Astrocyte of the spinal cord (primary cell): ENCODE data around the gene UBE2J1.

ENCODE experiments used
- DNase-seq: peaks from one replicate; pipeline ENCODE4 v3.0.0; 2011; ENCODE audit warnings: low read depth, low spot score
- H3K4me3 ChIP-seq: 2 replicates; pipeline ENCODE4 v1.5.1; 2011; ENCODE audit warnings: low read depth, mild to moderate bottlenecking, low read length, moderate library complexity
- in situ Hi-C: cut with HindIII; loops from 2 replicates; pipeline ENCODE4 v1.10.0; 2017; ENCODE audit warnings: low sequenced_read_pairs
- TF ChIP-seq, protein P1 (sequence below): IDR thresholded peaks from 2 replicates; pipeline ENCODE4 v1.5.1; 2012; ENCODE audit warnings: low read depth, mild to moderate bottlenecking, low read length, inconsistent platforms

The UBE2J1 gene

GRCh38 chr6:89302936-89303335 is 49.6 kb downstream of the UBE2J1 start:
- in situ Hi-C loops: no loop called here
- H3K4me3 ChIP-seq: no peak overlapping the region
- no peak for DNase-seq
- TF ChIP-seq, protein P1, sequence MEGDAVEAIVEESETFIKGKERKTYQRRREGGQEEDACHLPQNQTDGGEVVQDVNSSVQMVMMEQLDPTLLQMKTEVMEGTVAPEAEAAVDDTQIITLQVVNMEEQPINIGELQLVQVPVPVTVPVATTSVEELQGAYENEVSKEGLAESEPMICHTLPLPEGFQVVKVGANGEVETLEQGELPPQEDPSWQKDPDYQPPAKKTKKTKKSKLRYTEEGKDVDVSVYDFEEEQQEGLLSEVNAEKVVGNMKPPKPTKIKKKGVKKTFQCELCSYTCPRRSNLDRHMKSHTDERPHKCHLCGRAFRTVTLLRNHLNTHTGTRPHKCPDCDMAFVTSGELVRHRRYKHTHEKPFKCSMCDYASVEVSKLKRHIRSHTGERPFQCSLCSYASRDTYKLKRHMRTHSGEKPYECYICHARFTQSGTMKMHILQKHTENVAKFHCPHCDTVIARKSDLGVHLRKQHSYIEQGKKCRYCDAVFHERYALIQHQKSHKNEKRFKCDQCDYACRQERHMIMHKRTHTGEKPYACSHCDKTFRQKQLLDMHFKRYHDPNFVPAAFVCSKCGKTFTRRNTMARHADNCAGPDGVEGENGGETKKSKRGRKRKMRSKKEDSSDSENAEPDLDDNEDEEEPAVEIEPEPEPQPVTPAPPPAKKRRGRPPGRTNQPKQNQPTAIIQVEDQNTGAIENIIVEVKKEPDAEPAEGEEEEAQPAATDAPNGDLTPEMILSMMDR: no peak

GRCh38 chr6:89302195-89302770 is 50.2 kb downstream of the UBE2J1 start:
- no peak overlapping the region for H3K4me3 ChIP-seq
- DNase-seq: no peak
- in situ Hi-C loops: no loop called here
- TF ChIP-seq, protein P1: no peak

GRCh38 chr6:89301586-89302194 is 50.8 kb downstream of the UBE2J1 start:
- in situ Hi-C loops: no loop called here
- H3K4me3 ChIP-seq: no peak overlapping the region
- no peak for DNase-seq
- TF ChIP-seq, protein P1: no peak

- no peak overlapping the region for H3K4me3 ChIP-seq
- no peak for DNase-seq
- in situ Hi-C loops: no loop called here
- TF ChIP-seq, protein P1: peak; percentile 17
Observed at GRCh38 chr6:89299466-89299850, 53.1 kb downstream of the UBE2J1 start.

DNA sequence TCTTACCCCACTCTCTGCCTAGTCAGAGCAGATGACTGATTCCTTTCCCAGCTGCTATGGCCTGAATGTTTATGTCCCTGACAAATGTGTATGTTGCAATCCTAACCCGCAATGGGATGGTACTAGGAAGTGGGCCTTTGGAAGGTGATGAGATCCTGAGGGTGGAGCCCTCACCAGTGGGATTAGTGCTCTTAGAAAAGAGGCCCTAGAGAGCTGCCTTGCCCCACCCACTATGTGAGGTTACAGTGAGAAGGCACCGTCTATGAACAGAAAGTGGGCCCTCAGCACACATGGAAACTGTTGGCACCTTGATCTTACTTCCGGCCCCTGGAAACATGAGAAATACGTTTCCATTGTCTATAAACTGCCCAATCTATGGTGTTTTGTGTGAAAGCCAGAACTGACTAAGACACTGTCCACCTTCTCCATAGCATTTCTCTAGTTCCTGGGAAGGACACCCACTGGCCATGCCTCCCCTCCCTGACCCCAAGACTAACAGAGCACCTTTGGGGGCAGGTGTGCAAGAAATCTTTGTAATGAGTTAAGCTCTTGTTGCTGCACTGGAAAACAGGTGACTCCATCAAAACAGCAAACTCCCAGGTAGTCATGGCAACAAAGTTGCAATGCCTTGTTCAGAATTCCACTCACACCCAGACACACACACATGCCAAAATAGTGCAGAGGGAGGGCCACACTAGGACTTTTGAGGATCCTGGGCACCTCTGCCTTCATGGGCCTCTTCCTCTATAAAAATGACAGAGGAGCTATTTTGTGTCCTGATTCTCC is 53.6 kb downstream of the UBE2J1 start:
- TF ChIP-seq, protein P1: no peak
- DNase-seq: peak; percentile 27
- H3K4me3 ChIP-seq: no peak overlapping the region
- in situ Hi-C loops: no loop called here

- H3K4me3 ChIP-seq: no peak overlapping the region
- DNase-seq: peak; percentile 94
- TF ChIP-seq, protein P1: no peak
- in situ Hi-C loops: no loop called here
Observed at GRCh38 chr6:89297695-89298351, 54.7 kb downstream of the UBE2J1 start.
